GM12875 (cell line): ENCODE data around the gene TINAG.
A peak's percentile ranks its signal among the peaks of the same experiment; 100 is the strongest.

Experiments used
- H3K4me3 ChIP-seq: one replicate; pipeline ENCODE4 v1.5.1; 2011; ENCODE audit warnings: low read depth, low read length, control low read depth
- CTCF ChIP-seq: IDR thresholded peaks from 2 replicates; pipeline ENCODE4 v1.5.1; 2011; ENCODE audit warnings: low read depth, mild to moderate bottlenecking, control low read depth, inconsistent platforms, low read length, moderate library complexity, borderline replicate concordance; ENCODE audit not compliant: insufficient read depth

Gene TINAG

GRCh38 chr6:54308289-54308985 lies at the start of gene TINAG:
Gene TINAG (plus strand): TSS chr6:54308441. CDS start chr6:54308551, 110 bp downstream.
- no peak for TF ChIP-seq CTCF
- no peak within 1 kb of the TSS for H3K4me3 ChIP-seq

- H3K4me3 ChIP-seq = no peak overlapping the region
- no peak for TF ChIP-seq CTCF
Measured at GRCh38 chr6:54260025-54260424, 48.2 kb upstream of the TINAG start.

- no peak overlapping the region for H3K4me3 ChIP-seq
- TF ChIP-seq CTCF = no peak
Measured at GRCh38 chr6:54262499-54262898, 45.7 kb upstream of the TINAG start.

- no peak overlapping the region for H3K4me3 ChIP-seq
- TF ChIP-seq CTCF = no peak
Measured at GRCh38 chr6:54262971-54263370, 45.3 kb upstream of the TINAG start.

- no peak for TF ChIP-seq CTCF
- H3K4me3 ChIP-seq = no peak overlapping the region
Measured at GRCh38 chr6:54264581-54265272, 43.5 kb upstream of the TINAG start.

- no peak for TF ChIP-seq CTCF
- no peak overlapping the region for H3K4me3 ChIP-seq
Measured at GRCh38 chr6:54266400-54266923, 41.8 kb upstream of the TINAG start.

GRCh38 chr6:54267798-54268197 lies 40.4 kb upstream of the TINAG start:
- TF ChIP-seq CTCF = peak; percentile 19; the same call in 1 of the 2 replicates
- H3K4me3 ChIP-seq = no peak overlapping the region
